Activated naive CD8-positive, alpha-beta T cell treated with anti-CD3 and anti-CD28 coated beads, Interleukin-2, amount 10 ng/mL, durations not matched to agents 7 days and 5 days (primary cell): ENCODE measurements around the gene NCOA7. TPM values are rescaled to one million over a fixed set of nuclear protein-coding genes. Genes with fewer than 3 reads are reported as not detected.

Experiments
- total RNA-seq, 2 experiments: library from RNA; stranded (reverse); gene quantifications; one replicate each; pipeline ENCODE4 v1.2.3, GENCODE V29; 2021

Gene NCOA7
- total RNA-seq, 2 experiments from 2014 or later = 51.1 to 58.6 TPM

Other genes starting within 250 kb of the NCOA7 start
- gene HEY2, start 41.3 kb upstream of the NCOA7 start, total RNA-seq = under 1 TPM; 0.11 to 0.22 TPM
- gene HINT3, start 165.8 kb downstream of the NCOA7 start, total RNA-seq = 10 to 100 TPM; 10.6 to 10.8 TPM
- 10 to 100 TPM; 24.7 to 25.1 TPM for gene TRMT11, start 195.6 kb downstream of the NCOA7 start, total RNA-seq